Kidney epithelial cell (primary cell): Measurements from ENCODE around the gene LPCAT1. TPM values are rescaled to one million over a fixed set of nuclear protein-coding genes. Genes with fewer than 3 reads are reported as not detected.

ENCODE experiments used
- DNase-seq: peaks from one replicate; pipeline ENCODE4 v3.0.0-alpha.2; 2010; ENCODE audit warnings: low read depth
- H3K27me3 ChIP-seq: 2 replicates; pipeline ENCODE4 v1.6.0; 2011; ENCODE audit warnings: low read length; ENCODE audit not compliant: control insufficient read depth, insufficient read depth
- H3K36me3 ChIP-seq: 2 replicates; pipeline ENCODE4 v1.5.1; 2011; ENCODE audit warnings: low read length; ENCODE audit not compliant: control insufficient read depth, insufficient read depth
- H3K4me3 ChIP-seq: 2 replicates; pipeline ENCODE4 v1.5.1; 2011; ENCODE audit warnings: low read depth, mild to moderate bottlenecking, control low read depth, low read length
- CTCF ChIP-seq: IDR thresholded peaks from 2 replicates; pipeline ENCODE4 v1.5.1; 2011; ENCODE audit warnings: mild to moderate bottlenecking, moderate library complexity, low read length, control low read depth, inconsistent platforms; ENCODE audit not compliant: insufficient read depth, poor library complexity, severe bottlenecking
- total RNA-seq: library from RNA; depleted of rRNA; stranded (reverse); fragments of >200 nt; gene quantifications from 2 replicates; pipeline ENCODE4 v1.2.3, GENCODE V29; 2015

Gene LPCAT1
- total RNA-seq, 1 donor from 2014 or later: 87.6 TPM

- no peak for DNase-seq
- Histone ChIP-seq H3K36me3 (peaks cover 1% of the 10 kb centered on the region), H3K27me3 (no peaks in the 10 kb centered on the region), H3K4me3 (no peak overlapping the region)
- no peak for TF ChIP-seq CTCF
Measured at GRCh38 chr5:1512541-1513291, 11.0 kb downstream of the LPCAT1 start.

- Histone ChIP-seq H3K27me3 (no peaks in the 10 kb centered on the region), H3K36me3 (peaks cover 1% of the 10 kb centered on the region), H3K4me3 (no peak overlapping the region)
- peak; percentile 51 for TF ChIP-seq CTCF
- DNase-seq: no peak
Measured at GRCh38 chr5:1511651-1512540, 11.9 kb downstream of the LPCAT1 start.

- Histone ChIP-seq H3K36me3 (peaks cover 3% of the 10 kb centered on the region), H3K27me3 (no peaks in the 10 kb centered on the region), H3K4me3 (no peak overlapping the region)
- DNase-seq: no peak
- no peak for TF ChIP-seq CTCF
Measured at GRCh38 chr5:1511048-1511447, 12.7 kb downstream of the LPCAT1 start.

- Histone ChIP-seq H3K36me3 (peaks cover 3% of the 10 kb centered on the region), H3K27me3 (no peaks in the 10 kb centered on the region), H3K4me3 (no peak overlapping the region)
- DNase-seq: no peak
- no peak for TF ChIP-seq CTCF
Measured at GRCh38 chr5:1510631-1511030, 13.1 kb downstream of the LPCAT1 start.

GRCh38 chr5:1510151-1510561 lies 13.6 kb downstream of the LPCAT1 start:
- peaks cover 3% of the 10 kb centered on the region for H3K36me3 ChIP-seq
- no peak overlapping the region for H3K4me3 ChIP-seq
- no peaks in the 10 kb centered on the region for H3K27me3 ChIP-seq
- TF ChIP-seq CTCF: no peak
- no peak for DNase-seq
